SK-N-SH (cell line): ENCODE results near the gene COL4A2. TPM values are rescaled to one million over a fixed set of nuclear protein-coding genes. Genes with fewer than 3 reads are reported as not detected.

Source experiments
- CTCF ChIA-PET: fragments of 300-600, 350-600 bp; formaldehyde crosslinking; extraction: SDS; loops from one replicate; lab custom pipeline; 2021; lab: Yijun Ruan, JAX
- POLR2A ChIA-PET: fragments of 350-600 bp; sonication (Branson Sonifier 250); formaldehyde crosslinking; extraction: SDS; loops from one replicate; lab custom pipeline; 2020; ENCODE audit warnings: antibody characterized with exemption, inconsistent platforms; lab: Yijun Ruan, JAX
- DNase-seq: peaks from one replicate; pipeline ENCODE4 v3.0.0; 2012
- H2AFZ ChIP-seq: fragments of 200-600 bp; sonication (generic); 2 replicates; pipeline ENCODE4 v1.8.1; 2016; ENCODE audit warnings: antibody characterized with exemption, mild to moderate bottlenecking, low read depth
- H3F3A ChIP-seq: fragments of 200-600 bp; sonication (generic); replicated peaks from 2 replicates; pipeline ENCODE3; 2016; ENCODE audit warnings: antibody characterized with exemption, mild to moderate bottlenecking; ENCODE audit not compliant: insufficient read depth
- H3K27ac ChIP-seq, 2 experiments: fragments of 200-500 bp in 1 of 2; fragments of 200-600 bp in 1 of 2; sonication (Bioruptor generic) in 1 of 2; sonication (generic), shearing (Covaris generic) in 1 of 2; 2 replicates each; pipeline versions ENCODE4 v1.5.1 to v1.6.1; 2014 to 2016; ENCODE audit warnings: low read depth in 2 of 2, inconsistent platforms in 1 of 2, low read length in 1 of 2, mild to moderate bottlenecking in 1 of 2, mixed read lengths in 1 of 2
- H3K27me3 ChIP-seq: fragments of 200-600 bp; sonication (generic), shearing (Covaris generic); 2 replicates; pipeline ENCODE4 v1.6.1; 2016; ENCODE audit warnings: mixed run types; ENCODE audit not compliant: insufficient read depth
- H3K36me3 ChIP-seq, 2 experiments: fragments of 200-500 bp in 1 of 2; fragments of 200-600 bp in 1 of 2; sonication (Bioruptor generic) in 1 of 2; sonication (generic) in 1 of 2; replicated peaks in 1 of 2; 2 replicates each; pipeline versions ENCODE3 to v1.5.1; 2014 to 2016; ENCODE audit warnings: low read length in 1 of 2, mild to moderate bottlenecking in 1 of 2; ENCODE audit not compliant: insufficient read depth in 2 of 2, control insufficient read depth in 1 of 2
- H3K4me1 ChIP-seq, 2 experiments: fragments of 200-500 bp in 1 of 2; fragments of 200-600 bp in 1 of 2; sonication (Bioruptor generic) in 1 of 2; sonication (generic), shearing (Covaris generic) in 1 of 2; 2 replicates each; pipeline versions ENCODE4 v1.5.1 to v1.6.1; 2014 to 2016; ENCODE audit warnings: low read depth in 1 of 2, low read length in 1 of 2, mixed run types in 1 of 2; ENCODE audit not compliant: insufficient read depth in 2 of 2, control insufficient read depth in 1 of 2
- H3K4me2 ChIP-seq: fragments of 200-600 bp; sonication (generic), shearing (Covaris generic); 2 replicates; pipeline ENCODE4 v1.6.1; 2017; ENCODE audit warnings: mixed run types
- H3K4me3 ChIP-seq, 2 experiments: fragments of 200-500 bp in 1 of 2; fragments of 200-600 bp in 1 of 2; sonication (Bioruptor generic) in 1 of 2; sonication (generic), shearing (Covaris generic) in 1 of 2; 2 replicates each; pipeline versions ENCODE4 v1.5.1 to v1.8.1; 2014 to 2016; ENCODE audit warnings: low read depth in 2 of 2, inconsistent platforms in 1 of 2, low read length in 1 of 2, mild to moderate bottlenecking in 1 of 2, mixed read lengths in 1 of 2, moderate library complexity in 1 of 2
- H3K79me2 ChIP-seq: fragments of 200-600 bp; sonication (generic); 2 replicates; pipeline ENCODE4 v1.8.1; 2017; ENCODE audit warnings: mild to moderate bottlenecking; ENCODE audit not compliant: insufficient read depth
- H3K9ac ChIP-seq: fragments of 200-600 bp; sonication (generic); 2 replicates; pipeline ENCODE4 v1.6.1; 2017; ENCODE audit warnings: mixed run types
- H3K9me2 ChIP-seq: fragments of 200-600 bp; sonication (generic); 2 replicates; pipeline ENCODE4 v1.6.1; 2017; ENCODE audit warnings: mixed run types
- H3K9me3 ChIP-seq: fragments of 200-600 bp; sonication (generic); 2 replicates; pipeline ENCODE4 v1.6.1; 2017; ENCODE audit warnings: mixed run types, mild to moderate bottlenecking, moderate library complexity
- H4K20me1 ChIP-seq: fragments of 200-600 bp; sonication (generic); 2 replicates; pipeline ENCODE4 v1.6.1; 2017; ENCODE audit warnings: mild to moderate bottlenecking, mixed run types; ENCODE audit not compliant: insufficient read depth
- ELF1 ChIP-seq: IDR thresholded peaks from 2 replicates; pipeline ENCODE4 v1.4.0; 2012
- GABPA ChIP-seq: IDR thresholded peaks from 2 replicates; pipeline ENCODE4 v1.4.0; 2012; ENCODE audit warnings: low read depth, mild to moderate bottlenecking
- MXI1 ChIP-seq: IDR thresholded peaks from 2 replicates; pipeline ENCODE4 v1.6.1; 2012; ENCODE audit warnings: mild to moderate bottlenecking, low read depth, low read length, improper control_type of control experiment
- NFIC ChIP-seq: IDR thresholded peaks from 2 replicates; pipeline ENCODE4 v1.4.0; 2012; ENCODE audit warnings: borderline replicate concordance
- PBX3 ChIP-seq: IDR thresholded peaks from 2 replicates; pipeline ENCODE4; 2012
- RCOR1 ChIP-seq: fragments of 150-350 bp; IDR thresholded peaks from 2 replicates; pipeline ENCODE4 v1.6.1; 2017; ENCODE audit warnings: antibody characterized with exemption, low read length
- RFX5 ChIP-seq: IDR thresholded peaks from 2 replicates; pipeline ENCODE4 v1.6.1; 2012; ENCODE audit warnings: mild to moderate bottlenecking, improper control_type of control experiment, low read length
- TCF12 ChIP-seq: IDR thresholded peaks from 2 replicates; pipeline ENCODE4 v1.4.0; 2012
- TEAD4 ChIP-seq: IDR thresholded peaks from 2 replicates; pipeline ENCODE4 v1.4.0; 2012; ENCODE audit warnings: mild to moderate bottlenecking, borderline replicate concordance; ENCODE audit not compliant: insufficient read depth
- USF1 ChIP-seq: IDR thresholded peaks from 2 replicates; pipeline ENCODE4 v1.4.0; 2012; ENCODE audit warnings: low read depth, borderline replicate concordance
- USF2 ChIP-seq: fragments of 150-350 bp; IDR thresholded peaks from 2 replicates; pipeline ENCODE4 v1.6.1; 2017; ENCODE audit warnings: antibody characterized with exemption, low read length, low read depth, borderline replicate concordance
- WGBS: methylation state at CpG from one replicate; pipeline ENCODE4 v1.1.6; 2017; ENCODE audit warnings: low lambda C conversion rate; 5-methylcytosine and 5-hydroxymethylcytosine counted together
- polyA plus RNA-seq, 3 experiments: library from polyadenylated mRNA; depleted of rRNA; stranded (reverse); fragments of >200 nt; gene quantifications; 2 replicates each; pipeline ENCODE4 v1.2.3, GENCODE V29; 2012
- TF ChIP-seq, protein P1 (sequence below): fragments of 150-350 bp; IDR thresholded peaks from 2 replicates; pipeline ENCODE4 v1.6.1; 2016; ENCODE audit warnings: mild to moderate bottlenecking, low read depth, low read length

COL4A2 gene
- polyA plus RNA-seq, 1 of the 3 experiments (the other 2 are of a cell fraction) = 137 TPM

DNA sequence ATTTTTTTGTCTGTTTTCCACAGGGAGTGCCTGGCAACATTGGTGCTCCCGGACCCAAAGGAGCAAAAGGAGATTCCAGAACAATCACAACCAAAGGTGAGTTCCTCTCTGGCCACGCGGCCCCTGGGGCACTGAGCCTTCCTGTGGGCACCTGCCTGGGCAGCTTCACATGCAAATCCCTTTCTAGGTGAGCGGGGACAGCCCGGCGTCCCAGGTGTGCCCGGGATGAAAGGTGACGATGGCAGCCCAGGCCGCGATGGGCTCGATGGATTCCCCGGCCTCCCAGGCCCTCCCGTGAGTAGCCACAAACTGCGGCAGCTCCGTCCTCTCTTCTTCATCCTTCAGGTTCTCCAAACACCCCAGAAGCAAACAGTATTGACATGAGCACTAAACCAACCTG is 155.0 kb downstream of the COL4A2 start:
- 92% methylated on average over 15 of the region's 15 CpGs for WGBS

GRCh38 chr13:110463156-110463555 is 156.1 kb downstream of the COL4A2 start:
- POLR2A ChIA-PET = no interaction called here

More for the DNA sequence above, 155.0 kb downstream of the COL4A2 start:
- DNase-seq = no peak
- Histone ChIP-seq H3K9me3 (no peaks in the 10 kb centered on the region), H3K9ac (no peak overlapping the region), H3K27me3 (no peaks in the 10 kb centered on the region), H3K4me3 (no peak overlapping the region), H3K36me3 (peaks cover 9 to 20% of the 10 kb centered on the region in 2 experiments), H3K4me2 (no peak overlapping the region), H3K9me2 (no peaks in the 10 kb centered on the region), H3F3A (peaks cover 3% of the 10 kb centered on the region), H2AFZ (no peak overlapping the region), H3K4me1 (peaks cover 0 to 4% of the 10 kb centered on the region in 2 experiments; a peak in 1 of 4 replicates), H3K27ac (no peak overlapping the region), H4K20me1 (no peaks in the 10 kb centered on the region), H3K79me2 (no peaks in the 10 kb centered on the region)
- no peak for TF ChIP-seq NFIC
- TF ChIP-seq, protein P1, sequence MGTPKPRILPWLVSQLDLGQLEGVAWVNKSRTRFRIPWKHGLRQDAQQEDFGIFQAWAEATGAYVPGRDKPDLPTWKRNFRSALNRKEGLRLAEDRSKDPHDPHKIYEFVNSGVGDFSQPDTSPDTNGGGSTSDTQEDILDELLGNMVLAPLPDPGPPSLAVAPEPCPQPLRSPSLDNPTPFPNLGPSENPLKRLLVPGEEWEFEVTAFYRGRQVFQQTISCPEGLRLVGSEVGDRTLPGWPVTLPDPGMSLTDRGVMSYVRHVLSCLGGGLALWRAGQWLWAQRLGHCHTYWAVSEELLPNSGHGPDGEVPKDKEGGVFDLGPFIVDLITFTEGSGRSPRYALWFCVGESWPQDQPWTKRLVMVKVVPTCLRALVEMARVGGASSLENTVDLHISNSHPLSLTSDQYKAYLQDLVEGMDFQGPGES = no peak
- ChIA-PET POLR2A (no interaction called here), CTCF (no interaction called here)

More at GRCh38 chr13:110463156-110463555, 156.1 kb downstream of the COL4A2 start:
- H3K4me3 ChIP-seq = no peak overlapping the region
- no peak for TF ChIP-seq GABPA
- no peak for TF ChIP-seq USF1
- TF ChIP-seq TEAD4 = no peak
- TF ChIP-seq USF2 = no peak
- TF ChIP-seq PBX3 = no peak
- no peak for TF ChIP-seq NFIC
- TF ChIP-seq ELF1 = no peak
- TF ChIP-seq, protein P1 = no peak
- no peak for TF ChIP-seq TCF12
- TF ChIP-seq RFX5 = no peak
- TF ChIP-seq MXI1 = no peak
- TF ChIP-seq RCOR1 = no peak
- H4K20me1 ChIP-seq = no peaks in the 10 kb centered on the region
- peaks cover 3% of the 10 kb centered on the region for H3F3A ChIP-seq
- CTCF ChIA-PET = interaction anchor here (0.9 kb wide), 1 partner anchor 8 kb away, joined by 3 read pairs; no protein-coding TSS in a partner anchor
- H3K4me2 ChIP-seq = no peak overlapping the region
- no peak overlapping the region for H2AFZ ChIP-seq
- H3K79me2 ChIP-seq = no peaks in the 10 kb centered on the region
- H3K36me3 ChIP-seq = peaks cover 13 to 20% of the 10 kb centered on the region in 2 experiments
- H3K9ac ChIP-seq = no peak overlapping the region
- no peaks in the 10 kb centered on the region for H3K9me3 ChIP-seq
- H3K4me1 ChIP-seq = peaks cover 0 to 4% of the 10 kb centered on the region in 2 experiments; a peak in 1 of 4 replicates
- H3K27ac ChIP-seq = no peak overlapping the region
- WGBS = 61% methylated on average over 8 of the region's 8 CpGs
- no peaks in the 10 kb centered on the region for H3K9me2 ChIP-seq
- no peaks in the 10 kb centered on the region for H3K27me3 ChIP-seq
- no peak for DNase-seq
